CD4-positive, alpha-beta T cell treated with Interleukin-17A for 4 hours (primary cell): ENCODE results near the gene GLIS2.

Experiments used
- DNase-seq: peaks from one replicate; pipeline ENCODE4 v3.0.0-alpha.2; 2020; ENCODE audit warnings: mixed read lengths

The GLIS2 gene

GRCh38 chr16:4354512-4355409 lies 38.9 kb downstream of the GLIS2 start:
- DNase-seq, result no peak

DNA sequence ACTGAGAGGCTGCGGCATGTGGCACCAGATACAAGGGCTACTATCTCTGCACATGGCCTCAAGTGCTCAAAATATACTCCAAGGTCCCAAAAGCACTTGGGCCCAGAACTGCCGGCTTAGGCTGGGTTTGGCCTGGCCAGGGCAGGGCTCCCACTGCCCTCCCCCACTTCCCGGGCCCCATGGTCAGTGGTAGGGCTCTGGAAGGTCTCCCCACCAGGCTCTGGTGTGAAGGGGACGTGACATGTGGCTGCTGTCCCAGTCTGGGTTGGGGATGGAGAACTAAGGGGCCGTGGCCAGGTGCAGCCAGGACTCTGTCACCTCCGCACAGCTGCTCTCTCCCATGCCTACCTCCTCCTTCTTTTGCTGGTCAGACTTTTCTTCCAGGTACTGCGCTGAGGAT lies 41.0 kb downstream of the GLIS2 start:
- no peak for DNase-seq

DNA sequence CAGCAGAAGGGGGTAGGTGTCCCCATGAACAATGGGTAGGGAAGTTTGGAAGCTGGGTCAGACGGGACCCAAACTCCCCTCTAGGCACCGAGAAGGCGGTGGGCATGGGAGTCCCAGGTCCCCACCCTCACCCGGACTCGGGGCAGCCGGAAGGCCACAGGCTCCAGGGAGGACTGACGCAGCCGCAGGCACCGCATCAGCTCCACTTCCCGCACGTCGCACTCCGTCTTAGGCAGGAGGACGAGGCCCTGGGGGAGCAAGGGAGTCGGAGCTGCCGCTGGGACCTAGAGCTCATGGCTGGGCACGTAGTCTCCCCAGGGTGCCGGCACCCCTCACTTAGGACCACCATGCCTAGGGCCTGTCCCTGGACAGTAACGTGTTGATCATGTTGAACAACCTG lies 42.4 kb downstream of the GLIS2 start:
- DNase-seq, result no peak

- DNase-seq, result peak; percentile 76
These were observed 43.1 kb downstream of the GLIS2 start for GRCh38 chr16:4358831-4359561.

DNA sequence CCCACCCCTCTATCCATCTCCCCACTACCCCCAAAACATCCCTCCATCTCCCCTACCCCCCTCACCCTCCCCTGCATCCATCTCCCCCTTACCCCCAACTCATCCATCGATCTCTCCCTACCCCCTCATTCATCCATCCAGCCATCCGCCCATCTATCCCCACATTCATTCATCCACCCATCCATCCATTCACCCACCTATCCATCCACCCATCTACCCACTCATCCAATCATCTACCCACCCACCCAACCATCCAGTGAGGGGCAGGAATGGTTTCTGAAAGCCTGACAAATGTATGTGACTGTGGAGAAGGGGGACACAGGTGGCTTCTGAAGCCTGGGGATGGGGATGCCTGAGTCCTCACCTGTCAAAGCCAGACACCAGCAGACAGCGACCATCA lies 44.0 kb downstream of the GLIS2 start:
- DNase-seq, result no peak

DNA sequence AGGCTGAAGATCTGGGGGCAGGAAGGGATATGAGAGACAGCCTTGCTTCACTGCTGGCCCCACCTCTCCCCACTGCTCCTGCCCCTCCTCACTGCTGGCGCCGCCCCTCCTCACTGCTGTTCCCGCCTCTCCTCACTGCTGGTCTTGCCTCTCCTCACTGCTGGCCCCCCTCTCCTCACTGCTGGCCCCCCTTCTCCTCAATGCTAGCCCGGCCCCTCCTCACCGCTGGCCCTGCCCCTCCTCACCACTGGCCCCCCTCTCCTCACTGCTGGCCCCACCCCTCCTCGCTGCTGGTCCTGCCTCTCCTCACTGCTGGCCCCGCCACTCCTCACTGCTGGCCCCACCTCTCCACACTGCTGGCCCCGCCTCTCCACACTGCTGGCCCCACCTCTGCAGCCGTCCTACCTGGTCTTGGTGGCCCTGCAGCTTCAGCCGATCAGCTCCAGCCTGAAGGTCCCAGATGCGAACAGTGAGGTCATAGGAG lies 44.7 kb downstream of the GLIS2 start:
- DNase-seq, result no peak

- DNase-seq, result no peak
These were observed 45.4 kb downstream of the GLIS2 start for GRCh38 chr16:4361033-4361943.

GRCh38 chr16:4361944-4362311 lies 46.1 kb downstream of the GLIS2 start:
- no peak for DNase-seq

- DNase-seq, result no peak
These were observed 46.7 kb downstream of the GLIS2 start for GRCh38 chr16:4362476-4363135.

DNA sequence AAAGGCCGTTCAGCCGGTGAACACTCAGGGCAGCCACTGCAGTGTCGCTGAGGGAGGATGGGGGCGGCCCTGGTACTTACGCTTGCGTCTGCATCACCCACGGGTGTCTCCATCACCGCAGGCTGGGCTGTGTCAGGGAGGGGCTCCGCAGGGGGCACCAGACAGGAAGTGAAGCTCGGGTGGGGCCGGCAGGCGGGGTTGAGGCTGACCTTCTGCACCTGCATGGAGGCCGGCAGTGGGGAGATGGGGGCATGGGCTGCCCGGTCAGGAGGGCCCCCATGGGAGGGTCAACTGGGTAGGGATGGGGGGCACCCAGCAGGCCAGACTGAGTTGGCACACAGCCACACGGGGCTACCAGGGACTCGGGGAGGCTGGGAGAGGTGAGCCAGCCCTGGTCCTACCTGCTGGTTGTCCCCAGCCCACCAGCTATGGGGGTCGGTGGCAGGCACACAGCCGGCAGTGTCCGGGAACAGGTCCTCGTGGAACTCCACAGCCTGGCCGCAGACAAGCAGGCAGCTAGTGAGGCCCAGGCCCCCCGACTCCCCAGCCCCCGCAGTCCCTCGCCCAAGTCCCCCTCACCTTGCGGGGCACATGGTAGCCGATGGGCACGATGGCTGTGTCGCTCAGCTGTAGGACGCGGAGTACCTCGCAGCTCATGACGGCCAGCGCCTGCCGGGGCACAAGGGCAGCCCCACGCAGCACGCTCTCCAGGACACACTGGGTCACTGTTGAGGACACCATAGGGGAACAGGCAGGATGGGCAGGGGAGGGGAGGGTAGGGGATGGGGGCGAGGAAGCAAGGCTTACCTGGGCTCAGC lies 48.5 kb downstream of the GLIS2 start:
- no peak for DNase-seq

- DNase-seq, result no peak
These were observed 49.1 kb downstream of the GLIS2 start for GRCh38 chr16:4365014-4365406.

DNA sequence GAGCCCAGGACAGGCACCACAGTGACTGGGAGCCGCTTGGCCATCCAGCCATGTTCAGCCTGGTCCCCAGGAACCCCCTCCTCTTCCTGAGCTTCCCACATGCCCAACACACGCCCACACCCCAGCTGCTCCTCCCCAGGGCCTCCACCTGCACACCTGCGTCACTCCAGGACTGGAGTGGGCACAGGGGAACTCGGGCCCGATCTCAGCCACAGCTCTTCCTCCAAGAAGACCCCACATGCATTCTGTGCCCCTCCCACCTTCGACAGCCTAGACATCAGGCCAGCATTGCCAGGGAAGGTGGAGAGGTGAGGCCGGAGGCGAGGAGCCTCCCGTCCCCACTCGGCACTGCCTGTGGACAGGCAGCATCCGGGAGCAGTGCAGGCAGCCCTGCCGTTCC lies 49.7 kb downstream of the GLIS2 start:
- DNase-seq, result no peak

GRCh38 chr16:4366016-4366415 lies 50.1 kb downstream of the GLIS2 start:
- no peak for DNase-seq

GRCh38 chr16:4367393-4367856 lies 51.6 kb downstream of the GLIS2 start:
- no peak for DNase-seq

DNA sequence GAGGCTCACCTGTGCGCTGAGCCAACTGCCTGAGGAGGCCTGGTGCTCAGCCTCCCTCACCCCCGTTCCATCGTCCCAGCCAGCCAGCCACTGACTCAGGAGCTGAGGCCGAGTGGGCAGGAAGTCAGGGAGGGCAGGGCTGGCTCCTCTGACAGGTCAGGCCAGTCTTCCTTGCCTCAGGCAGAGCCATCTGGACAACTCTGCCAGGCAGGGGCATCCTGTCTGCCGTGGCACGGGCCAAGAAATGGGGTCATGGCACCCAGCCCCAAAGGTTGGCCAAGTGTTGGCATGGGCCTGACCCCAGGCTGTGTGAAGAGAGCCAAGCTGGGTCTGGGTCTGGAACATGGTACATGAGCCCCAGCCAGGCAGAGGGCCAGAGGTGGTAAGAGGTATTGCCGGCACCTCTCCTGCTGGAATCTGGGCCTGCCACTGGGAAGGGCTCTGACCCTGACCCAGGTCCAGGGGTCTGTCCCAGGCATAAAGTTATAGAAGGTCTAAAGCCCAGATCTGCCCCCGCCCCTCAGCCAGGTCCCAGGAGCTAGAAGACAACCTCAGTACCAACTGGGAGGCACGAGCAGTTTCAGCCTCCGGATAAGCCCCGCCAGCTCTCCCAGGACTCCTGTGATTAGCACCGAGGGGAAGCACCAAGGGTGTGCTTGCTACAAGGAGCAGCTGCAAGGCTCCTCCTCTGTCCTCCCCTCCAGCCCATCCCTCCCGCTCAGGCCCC lies 53.3 kb downstream of the GLIS2 start:
- DNase-seq, result no peak

DNA sequence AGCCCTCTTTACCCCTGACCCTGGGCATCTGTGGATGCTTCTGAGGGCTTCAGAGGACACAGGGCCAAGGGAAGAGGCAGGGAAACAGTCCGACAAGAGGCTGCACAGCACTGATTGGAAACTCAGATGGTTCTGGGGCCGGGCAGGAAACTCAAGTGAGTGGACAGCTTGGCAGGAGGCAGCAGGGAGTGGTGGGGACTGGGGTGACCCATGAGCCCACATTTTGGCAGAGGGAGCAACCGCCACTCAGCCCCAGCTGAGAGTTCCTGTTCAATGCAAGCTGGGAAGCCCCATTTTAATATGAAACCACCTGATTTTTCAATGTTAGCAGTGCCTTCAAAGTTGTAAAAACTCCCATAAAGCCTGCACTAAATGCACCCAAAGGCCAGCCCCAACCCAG lies 54.3 kb downstream of the GLIS2 start:
- DNase-seq, result no peak

GRCh38 chr16:4370570-4371356 lies 54.9 kb downstream of the GLIS2 start:
- DNase-seq, result no peak

DNA sequence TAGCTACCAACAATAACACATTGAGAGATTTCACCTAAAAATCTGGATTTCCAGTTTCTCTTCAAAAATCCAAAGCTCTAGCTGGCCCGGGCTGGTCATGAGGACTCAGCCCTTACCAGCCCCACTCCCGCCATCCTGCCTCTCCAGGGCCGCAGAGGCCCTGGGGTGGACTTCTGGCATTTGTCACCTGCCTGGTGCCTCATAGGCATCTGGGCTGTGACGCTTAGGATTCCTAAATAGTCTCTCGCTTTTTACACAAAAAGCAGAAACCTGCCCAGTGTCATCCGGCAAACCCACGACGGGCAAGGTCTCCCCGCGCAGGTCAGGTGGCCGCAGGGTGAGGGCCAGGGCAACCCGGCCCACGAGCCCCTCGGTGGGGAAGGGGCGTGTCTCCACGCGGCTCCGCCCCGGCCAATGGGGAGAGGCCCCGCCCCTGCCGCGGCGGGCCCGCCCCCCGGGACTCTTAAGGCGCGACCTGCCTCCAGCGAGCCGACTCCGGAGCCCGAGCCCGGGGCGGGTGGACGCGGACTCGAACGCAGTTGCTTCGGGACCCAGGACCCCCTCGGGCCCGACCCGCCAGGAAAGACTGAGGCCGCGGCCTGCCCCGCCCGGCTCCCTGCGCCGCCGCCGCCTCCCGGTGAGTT lies 55.6 kb downstream of the GLIS2 start, which contains the start of gene VASN:
Gene VASN, plus strand, starts transcription at position 492 of the 644 bp plus-strand sequence. CDS start 9,030 bp downstream, outside the sequence.
- peak; percentile 78 for DNase-seq

- peak; percentile 31 for DNase-seq
These were observed 56.2 kb downstream of the GLIS2 start for GRCh38 chr16:4372001-4372577.
